GM18519 (cell line): ENCODE results near the gene FN3K.
"Not testable (repeated sequence)": the region's sequence is repeated elsewhere in the genome, so short reads cannot be mapped to it uniquely, and the experiment has no call there.

Experiments
- ATAC-seq: cut with Tn5 transposase; IDR thresholded peaks from one replicate; pipeline ENCODE4 v1.9.1; 2021; ENCODE audit warnings: mild to moderate bottlenecking, moderate library complexity; ENCODE audit not compliant: unreplicated experiment, low FRiP score

FN3K gene

DNA sequence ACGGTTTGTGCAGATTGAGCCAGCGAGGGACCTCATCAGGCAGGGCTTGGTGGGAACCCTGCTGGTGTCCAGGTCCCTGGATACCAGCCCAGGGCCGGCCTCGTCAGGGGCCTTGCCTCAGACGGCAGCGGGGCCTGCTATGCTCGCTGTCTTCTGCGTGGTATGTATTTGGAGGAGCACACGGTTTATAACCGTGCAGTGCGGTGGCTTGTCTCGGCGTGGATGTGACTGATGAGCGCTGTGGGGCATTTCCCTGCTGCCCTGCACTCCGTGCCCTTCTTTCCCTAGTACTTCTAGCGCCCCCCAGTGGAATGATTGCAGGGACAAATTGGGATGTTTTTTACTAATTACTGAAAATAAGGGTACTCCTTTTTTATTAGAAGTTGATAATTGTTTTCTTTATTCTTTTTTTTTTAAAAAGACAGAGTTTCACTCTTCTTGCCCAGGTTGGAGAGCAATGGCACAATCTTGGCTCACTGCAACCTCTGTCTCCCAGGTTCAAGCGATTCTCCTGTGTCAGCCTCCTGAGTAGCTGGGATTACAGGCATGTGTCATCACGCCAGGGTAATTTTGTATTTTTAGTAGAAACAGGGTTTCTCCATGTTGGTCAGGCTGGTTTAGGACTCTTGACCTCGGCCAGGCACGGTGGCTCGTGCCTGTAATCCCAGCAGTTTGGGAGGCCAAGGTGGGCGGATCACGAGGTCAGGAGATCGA lies 31.8 kb downstream of the FN3K start:
- no peak for ATAC-seq

DNA sequence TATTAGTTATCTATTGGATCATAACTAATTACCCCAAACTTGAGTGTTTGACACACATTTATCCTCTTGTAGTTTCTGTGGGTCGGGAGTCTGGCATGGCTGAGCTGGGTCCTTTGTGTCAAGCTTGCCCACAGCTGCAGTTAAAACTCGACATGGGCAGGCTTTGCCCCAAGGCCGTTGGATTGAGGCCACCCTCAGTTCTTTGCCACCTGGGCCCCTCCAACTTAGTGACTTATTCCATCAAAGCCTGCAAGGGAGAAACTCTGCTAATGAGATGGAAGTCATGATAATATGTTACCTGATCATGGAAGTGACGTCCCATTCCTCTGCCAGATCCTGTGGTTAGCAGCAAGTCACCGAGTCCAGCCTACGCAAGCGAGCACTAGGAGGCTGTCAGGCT lies 33.6 kb downstream of the FN3K start:
- no peak for ATAC-seq

DNA sequence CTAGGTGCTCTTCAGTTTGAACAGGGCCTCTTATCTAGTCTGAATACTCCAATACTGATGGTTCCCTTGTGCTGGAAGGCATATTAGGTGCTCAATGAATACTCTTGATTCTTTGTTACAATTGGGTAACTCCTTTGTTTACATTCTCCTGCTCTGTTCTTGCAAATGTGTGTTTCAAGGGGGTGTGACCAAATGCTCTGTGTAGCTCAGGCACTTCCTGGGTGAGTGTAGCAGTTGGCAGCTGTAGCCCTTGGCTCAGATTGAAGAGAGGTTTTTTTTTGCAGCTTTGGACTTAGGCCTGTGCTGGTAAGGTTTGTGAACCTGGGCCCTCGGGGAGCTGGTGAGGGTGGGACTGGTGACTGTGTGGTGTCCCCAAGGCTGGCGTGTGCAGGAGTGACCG lies 36.6 kb downstream of the FN3K start:
- no peak for ATAC-seq

DNA sequence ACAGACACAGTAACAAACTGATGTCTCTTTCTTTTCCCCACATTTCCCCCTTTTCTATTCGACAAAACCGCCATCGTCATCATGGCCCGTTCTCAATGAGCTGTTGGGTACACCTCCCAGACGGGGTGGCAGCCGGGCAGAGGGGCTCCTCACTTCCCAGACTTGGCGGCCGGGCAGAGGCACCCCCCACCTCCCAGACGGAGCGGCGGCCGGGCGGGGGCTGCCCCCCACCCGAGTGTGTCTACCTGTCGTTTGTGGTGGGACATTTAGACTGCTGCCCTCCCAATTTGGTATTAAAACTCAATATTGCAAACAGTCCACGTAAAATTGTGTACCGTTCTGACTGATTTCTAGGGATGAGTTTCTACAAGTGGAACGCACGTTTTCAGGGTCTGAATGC lies 39.0 kb downstream of the FN3K start:
- not testable (repeated sequence) for ATAC-seq

DNA sequence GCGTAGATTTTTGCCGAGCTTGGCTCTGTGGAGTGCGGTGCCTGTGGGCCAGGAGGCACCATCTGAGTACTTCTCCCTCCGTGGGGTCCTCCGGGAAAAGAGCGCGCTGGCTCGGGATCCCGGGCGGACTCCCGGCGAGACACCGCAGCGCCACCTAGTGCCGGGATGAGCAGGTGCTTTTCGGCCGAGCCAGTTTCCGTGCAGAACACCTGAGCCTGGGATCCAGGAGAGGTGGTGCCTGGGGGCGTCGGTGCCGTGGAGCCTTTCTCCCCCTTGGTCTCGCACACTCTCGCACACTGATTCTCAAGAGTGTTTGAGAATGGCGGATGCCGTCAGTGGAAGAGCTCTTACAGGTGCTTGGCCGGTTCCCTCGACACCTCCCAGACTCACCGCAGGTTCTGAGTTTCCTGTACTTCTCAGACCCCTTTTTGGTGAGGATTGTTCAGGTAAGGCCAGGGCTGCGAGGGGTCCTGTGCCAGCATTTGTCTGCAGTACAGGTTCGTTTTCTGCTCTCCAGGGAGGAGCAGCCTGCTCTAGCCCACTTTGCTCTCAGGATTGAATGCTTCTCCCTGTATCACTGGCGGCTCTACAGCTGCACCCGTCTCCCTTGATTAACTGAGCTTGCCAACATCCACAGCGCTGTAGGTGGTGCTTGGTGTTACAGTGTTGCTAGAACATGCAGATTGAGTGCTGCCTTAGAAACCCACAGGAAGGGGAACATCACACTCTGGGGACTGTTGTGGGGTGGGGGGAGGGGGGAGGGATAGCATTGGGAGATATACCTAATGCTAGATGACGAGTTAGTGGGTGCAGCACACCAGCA lies 39.8 kb downstream of the FN3K start:
- ATAC-seq = no peak

DNA sequence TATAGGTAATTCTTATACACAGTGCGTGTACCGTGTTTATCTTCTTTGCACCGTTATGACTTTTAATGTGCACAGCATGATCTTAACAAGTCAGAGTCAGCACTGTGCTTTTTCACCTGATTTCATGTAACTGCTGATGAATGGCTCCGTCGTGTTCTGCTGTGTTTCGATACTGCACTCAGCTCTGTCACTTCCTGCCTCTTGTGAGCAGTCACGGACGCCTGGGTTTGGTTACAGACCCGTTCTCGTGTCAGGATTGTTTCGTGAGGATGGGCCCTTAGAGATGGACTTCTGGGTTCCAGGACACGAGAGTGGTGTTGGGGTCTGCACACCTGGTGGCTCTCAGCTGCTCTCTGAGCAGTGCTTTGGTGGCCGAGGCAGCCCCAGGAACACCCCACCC lies 41.0 kb downstream of the FN3K start:
- no peak for ATAC-seq

GRCh38 chr17:82777778-82778375 lies 42.5 kb downstream of the FN3K start:
- ATAC-seq = not testable (repeated sequence)

DNA sequence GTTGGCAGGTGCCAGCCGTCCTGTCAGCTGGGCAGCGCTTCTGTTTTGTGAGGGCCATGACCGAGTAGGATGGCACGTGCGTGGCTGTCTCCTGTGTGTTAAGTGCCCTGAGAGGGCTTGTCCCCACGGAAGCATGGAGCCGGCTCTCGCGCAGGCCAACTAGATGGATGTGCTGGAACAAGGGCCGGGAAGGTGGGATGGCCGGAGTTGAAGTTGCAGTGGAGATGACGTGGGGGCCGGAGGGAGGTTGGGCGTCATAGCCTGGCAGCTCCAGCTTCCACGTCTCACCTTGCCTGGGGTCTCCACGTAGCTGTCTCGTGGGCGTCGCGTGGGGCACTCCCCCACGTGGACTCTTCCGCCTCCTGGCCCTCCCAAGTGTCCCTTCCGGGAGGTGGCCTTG lies 44.1 kb downstream of the FN3K start:
- no peak for ATAC-seq

DNA sequence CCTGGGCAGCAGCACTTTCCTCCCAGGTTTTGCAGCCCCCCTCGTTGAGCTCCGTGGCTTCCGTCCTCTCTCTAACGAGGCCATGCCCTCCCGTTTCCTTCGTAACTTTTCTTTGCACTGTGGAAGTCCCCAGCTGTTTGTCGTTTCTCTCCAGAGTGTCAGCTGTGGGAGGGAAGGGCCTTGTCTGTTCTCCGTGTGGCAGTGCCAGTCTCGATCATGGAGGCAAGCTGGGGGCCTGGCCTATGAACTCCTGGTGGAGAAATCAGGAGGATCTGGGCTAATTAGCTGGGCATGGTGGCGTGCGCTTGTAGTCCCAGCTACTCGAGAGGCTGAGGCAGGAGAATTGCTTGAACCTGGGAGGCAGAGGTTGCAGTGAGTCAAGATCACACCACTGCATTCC lies 44.8 kb downstream of the FN3K start:
- no peak for ATAC-seq

- ATAC-seq = no peak
Observed at GRCh38 chr17:82780971-82781893, 45.8 kb downstream of the FN3K start.

DNA sequence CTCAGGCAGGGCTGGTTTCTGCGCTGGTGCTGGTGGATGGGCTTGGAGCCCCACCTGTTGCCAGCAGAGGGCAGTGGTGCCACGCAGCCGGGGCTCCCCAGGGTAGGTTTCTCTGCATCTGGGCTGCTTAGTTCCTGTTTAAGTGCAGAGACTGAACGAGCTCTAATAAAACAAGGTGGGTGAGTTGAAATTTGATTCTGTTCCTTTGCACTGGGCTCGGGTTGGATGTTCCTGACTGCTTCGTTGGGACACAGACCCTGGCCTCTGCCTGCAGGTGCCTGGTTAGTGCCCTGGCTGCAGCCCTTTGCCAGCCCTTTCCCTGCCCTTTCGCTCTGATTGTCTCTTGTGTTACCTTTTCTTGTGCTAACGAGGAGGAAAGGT lies 46.5 kb downstream of the FN3K start:
- ATAC-seq = no peak

DNA sequence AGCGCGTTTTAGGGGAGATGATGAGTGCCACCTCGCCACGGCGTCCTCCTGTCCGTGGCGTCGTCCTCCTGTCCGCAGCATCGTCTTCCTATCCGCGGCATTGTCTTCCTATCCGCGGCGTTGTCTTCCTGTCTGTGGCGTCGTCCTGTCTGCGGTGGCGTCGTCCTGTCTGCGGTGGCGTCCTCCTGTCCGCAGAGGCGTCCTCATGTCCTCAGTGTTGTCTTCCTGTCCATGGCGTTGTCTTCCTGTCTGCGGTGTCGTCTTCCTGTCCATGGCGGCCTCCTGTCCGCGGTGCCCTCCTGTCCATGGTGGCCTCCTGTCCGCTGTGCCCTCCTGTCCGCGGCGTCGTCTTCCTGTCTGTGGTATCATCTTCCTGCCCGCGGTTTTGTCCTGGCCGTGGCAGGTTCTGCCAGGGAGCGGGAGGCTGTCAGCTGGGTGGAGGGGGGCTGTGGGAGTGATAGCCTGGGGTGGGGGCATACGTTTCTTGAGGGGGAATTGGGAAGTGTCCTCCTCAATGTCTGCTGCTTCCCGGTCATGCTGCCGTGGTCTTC lies 47.3 kb downstream of the FN3K start:
- ATAC-seq = no peak

- no peak for ATAC-seq
Observed at GRCh38 chr17:82783498-82783897, 48.1 kb downstream of the FN3K start.

- not testable (repeated sequence) for ATAC-seq
Observed at GRCh38 chr17:82785581-82785980, 50.2 kb downstream of the FN3K start.

DNA sequence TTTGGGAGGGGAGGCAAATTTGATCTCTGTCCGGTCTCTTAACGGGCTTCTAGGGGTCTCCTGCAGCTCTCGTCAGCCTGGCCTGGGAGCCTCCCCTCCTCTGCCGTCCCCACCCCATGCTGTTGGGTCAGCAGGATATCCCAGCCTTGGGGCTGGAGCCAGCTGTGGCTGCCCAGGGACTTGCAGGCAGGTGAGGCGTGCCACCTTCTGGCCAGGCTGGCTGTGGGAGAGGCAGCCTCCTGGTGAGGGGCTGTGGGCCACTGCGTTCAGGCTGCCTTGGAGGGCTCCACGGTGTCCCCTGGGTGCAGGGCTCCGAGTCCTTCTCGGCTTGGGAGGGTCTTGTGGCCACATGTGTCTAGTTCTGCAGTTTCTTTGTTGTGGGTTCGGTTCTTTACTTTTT lies 51.0 kb downstream of the FN3K start:
- ATAC-seq = no peak

GRCh38 chr17:82787081-82787848 lies 51.9 kb downstream of the FN3K start:
- ATAC-seq = no peak

- ATAC-seq = no peak
Observed at GRCh38 chr17:82788206-82789001, 53.0 kb downstream of the FN3K start.

- no peak for ATAC-seq
Observed at GRCh38 chr17:82789051-82789592, 53.7 kb downstream of the FN3K start.
